ENCODE data around the gene DYNC1I2.

DNA sequence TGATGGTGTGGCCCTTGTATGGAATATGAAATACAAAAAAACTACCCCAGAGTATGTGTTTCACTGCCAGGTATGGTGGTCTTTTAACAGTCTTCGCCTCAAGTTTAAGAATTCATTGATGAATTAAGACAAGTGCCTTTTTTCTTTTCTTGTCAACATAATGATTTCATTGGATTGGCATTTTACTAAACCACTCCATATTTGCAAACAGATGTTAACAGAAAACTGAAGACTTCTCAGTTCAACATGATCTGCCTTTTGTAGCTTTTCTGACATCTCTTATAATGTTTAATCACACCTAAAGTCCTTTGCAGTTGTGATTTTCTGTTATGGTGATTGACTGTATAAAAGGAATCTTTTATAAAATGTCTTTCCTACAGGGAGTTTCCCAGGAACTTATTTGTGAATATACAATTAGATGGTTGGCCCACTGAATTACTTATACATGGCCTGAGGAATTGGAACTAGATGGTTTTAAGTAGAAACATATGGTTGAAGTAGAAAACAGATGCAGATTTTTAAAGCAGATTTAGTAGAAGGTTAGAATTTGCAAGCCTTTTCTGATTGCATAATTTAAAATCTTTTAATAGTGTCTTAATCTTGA is 39.7 kb downstream of the DYNC1I2 start:
- TF ChIP-seq, protein P1, sequence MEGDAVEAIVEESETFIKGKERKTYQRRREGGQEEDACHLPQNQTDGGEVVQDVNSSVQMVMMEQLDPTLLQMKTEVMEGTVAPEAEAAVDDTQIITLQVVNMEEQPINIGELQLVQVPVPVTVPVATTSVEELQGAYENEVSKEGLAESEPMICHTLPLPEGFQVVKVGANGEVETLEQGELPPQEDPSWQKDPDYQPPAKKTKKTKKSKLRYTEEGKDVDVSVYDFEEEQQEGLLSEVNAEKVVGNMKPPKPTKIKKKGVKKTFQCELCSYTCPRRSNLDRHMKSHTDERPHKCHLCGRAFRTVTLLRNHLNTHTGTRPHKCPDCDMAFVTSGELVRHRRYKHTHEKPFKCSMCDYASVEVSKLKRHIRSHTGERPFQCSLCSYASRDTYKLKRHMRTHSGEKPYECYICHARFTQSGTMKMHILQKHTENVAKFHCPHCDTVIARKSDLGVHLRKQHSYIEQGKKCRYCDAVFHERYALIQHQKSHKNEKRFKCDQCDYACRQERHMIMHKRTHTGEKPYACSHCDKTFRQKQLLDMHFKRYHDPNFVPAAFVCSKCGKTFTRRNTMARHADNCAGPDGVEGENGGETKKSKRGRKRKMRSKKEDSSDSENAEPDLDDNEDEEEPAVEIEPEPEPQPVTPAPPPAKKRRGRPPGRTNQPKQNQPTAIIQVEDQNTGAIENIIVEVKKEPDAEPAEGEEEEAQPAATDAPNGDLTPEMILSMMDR (conservative IDR thresholded peaks at IDR 0.05 in 1 of 2, IDR thresholded peaks at IDR 0.05 in 1 of 2; ENCODE audit: low read depth in 1 of 2, low read length in 2 of 2), result no peak
- TF ChIP-seq EZH2 (IDR thresholded peaks at IDR 0.05; ENCODE audit: low read length, missing control alignments), result no peak
